ENCODE measurements around the gene GTF2E1.

DNA sequence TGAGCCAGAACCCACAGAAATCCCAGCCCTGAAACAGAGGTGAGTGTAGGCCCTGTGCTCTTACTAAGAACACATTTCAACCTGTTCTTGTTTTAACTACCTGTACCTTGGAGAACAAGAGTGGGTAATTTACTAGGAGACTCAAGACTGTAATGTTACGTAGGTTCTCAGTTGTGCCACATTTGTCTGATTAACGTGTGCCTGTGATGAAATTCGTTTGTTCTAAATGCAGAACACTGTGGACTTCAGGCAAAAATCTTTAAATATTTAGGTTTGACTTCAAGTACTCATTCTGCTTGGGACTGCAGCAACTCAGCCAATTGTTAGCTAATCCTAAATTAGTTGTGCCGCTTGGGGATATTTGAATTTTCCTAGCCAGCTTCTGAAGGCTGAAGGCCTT lies 28.3 kb downstream of the GTF2E1 start:
- TF ChIP-seq EP300 (IDR thresholded peaks at IDR 0.05; ENCODE audit: low read depth): no peak
- TF ChIP-seq POLR2AphosphoS5 (IDR thresholded peaks at IDR 0.05): no peak
